GM12891 (cell line): Measurements from ENCODE around the gene MED12L.

Experiments used
- POLR2A ChIP-seq: IDR thresholded peaks from 2 replicates; pipeline ENCODE4 v1.6.1; 2011; ENCODE audit warnings: low read depth, low read length, control low read depth
- POLR2AphosphoS5 ChIP-seq: IDR thresholded peaks from 2 replicates; pipeline ENCODE4 v1.6.1; 2011; ENCODE audit warnings: low read depth, low read length, control low read depth

DNA sequence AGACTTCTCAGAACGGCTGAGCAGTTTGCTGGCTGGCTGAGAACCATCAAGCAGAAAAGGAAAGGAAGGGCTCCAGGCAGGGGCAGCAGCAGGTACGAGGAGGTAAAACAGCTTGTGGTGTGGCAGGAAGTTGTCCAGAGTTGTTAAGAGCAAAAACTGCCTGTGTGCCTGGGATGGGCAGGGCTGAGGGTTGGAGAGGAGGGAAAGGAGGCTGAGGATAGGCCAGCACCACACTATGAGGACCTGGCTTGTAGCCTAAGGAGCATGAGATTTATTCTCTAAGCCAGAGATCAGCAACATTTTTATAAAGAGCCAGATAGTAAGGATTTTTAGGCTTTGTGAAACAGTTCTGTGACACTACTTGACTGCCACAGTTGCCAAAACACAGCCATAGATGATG, 367.4 kb downstream of the MED12L start:
- TF ChIP-seq POLR2AphosphoS5 (no peak), POLR2A (no peak)
